ENCODE measurements around the gene ZNF264.

Gene ZNF264

DNA sequence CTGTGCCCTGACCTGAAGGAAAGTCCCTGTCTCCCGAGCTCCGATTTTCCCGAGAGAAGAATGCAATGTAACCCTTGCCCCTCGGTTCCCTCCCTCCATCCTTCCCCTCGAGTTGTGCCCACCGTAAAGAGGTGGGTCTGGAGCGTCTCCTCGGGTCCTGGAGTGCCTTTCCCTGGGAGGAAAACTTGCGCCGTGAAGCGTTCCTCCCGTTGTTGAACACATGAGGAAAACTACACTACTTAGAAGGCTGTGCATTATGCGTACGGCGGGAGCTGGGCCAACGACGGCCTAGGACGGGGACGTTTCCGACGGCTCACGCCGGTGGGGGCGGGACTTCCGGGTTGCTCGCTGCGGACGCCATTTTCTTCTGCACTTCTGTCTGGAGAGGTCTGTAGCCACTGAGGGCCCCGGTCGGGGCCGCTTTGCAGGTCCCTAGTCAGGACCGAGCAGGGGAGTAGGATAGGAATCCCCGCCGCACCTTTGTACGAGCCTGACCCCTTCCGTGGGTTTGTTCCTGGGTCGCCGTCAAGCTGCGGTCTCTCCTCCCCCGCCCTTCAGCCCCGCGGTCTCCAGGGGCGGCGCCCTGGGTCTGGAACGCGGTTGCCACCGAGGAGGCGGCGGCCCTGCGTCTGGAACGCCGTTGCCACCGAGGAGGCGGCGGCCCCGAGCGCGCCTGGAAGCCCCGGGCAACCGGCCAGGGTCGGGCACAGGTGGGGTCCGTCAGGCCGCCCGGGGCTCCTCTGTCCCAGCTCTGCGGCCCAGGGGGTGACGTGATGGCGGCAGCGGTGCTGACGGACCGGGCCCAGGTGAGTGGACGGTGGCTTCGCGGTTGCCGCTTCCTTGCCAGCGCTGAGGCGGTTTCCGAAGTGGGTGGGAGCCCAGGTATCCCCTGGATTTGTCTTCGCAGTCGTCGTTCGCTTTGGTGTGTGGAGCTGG is at the start of gene ZNF264 (continued):
- TF ChIP-seq, protein P1, sequence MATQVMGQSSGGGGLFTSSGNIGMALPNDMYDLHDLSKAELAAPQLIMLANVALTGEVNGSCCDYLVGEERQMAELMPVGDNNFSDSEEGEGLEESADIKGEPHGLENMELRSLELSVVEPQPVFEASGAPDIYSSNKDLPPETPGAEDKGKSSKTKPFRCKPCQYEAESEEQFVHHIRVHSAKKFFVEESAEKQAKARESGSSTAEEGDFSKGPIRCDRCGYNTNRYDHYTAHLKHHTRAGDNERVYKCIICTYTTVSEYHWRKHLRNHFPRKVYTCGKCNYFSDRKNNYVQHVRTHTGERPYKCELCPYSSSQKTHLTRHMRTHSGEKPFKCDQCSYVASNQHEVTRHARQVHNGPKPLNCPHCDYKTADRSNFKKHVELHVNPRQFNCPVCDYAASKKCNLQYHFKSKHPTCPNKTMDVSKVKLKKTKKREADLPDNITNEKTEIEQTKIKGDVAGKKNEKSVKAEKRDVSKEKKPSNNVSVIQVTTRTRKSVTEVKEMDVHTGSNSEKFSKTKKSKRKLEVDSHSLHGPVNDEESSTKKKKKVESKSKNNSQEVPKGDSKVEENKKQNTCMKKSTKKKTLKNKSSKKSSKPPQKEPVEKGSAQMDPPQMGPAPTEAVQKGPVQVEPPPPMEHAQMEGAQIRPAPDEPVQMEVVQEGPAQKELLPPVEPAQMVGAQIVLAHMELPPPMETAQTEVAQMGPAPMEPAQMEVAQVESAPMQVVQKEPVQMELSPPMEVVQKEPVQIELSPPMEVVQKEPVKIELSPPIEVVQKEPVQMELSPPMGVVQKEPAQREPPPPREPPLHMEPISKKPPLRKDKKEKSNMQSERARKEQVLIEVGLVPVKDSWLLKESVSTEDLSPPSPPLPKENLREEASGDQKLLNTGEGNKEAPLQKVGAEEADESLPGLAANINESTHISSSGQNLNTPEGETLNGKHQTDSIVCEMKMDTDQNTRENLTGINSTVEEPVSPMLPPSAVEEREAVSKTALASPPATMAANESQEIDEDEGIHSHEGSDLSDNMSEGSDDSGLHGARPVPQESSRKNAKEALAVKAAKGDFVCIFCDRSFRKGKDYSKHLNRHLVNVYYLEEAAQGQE (tag by site-specific recombination; IDR thresholded peaks at IDR 0.05), result no peak
- no peak for TF ChIP-seq SCRT2 (tag by site-specific recombination; IDR thresholded peaks at IDR 0.05)
- TF ChIP-seq, protein P2, sequence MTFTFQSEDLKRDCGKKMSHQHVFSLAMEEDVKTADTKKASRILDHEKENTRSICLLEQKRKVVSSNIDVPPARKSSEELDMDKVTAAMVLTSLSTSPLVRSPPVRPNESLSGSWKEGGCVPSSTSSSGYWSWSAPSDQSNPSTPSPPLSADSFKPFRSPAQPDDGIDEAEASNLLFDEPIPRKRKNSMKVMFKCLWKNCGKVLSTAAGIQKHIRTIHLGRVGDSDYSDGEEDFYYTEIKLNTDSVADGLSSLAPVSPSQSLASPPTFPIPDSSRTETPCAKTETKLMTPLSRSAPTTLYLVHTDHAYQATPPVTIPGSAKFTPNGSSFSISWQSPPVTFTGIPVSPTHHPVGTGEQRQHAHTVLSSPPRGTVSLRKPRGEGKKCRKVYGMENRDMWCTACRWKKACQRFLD (tag by site-specific recombination; IDR thresholded peaks at IDR 0.05), result no peak
- no peak for TF ChIP-seq ZNF626 (tag by site-specific recombination; IDR thresholded peaks at IDR 0.05)
- no peak for TF ChIP-seq ZNF121 (tag by site-specific recombination; IDR thresholded peaks at IDR 0.05)
- peak; percentile 99 for TF ChIP-seq HOXC10 (CRISPR knock-in tag; IDR thresholded peaks at IDR 0.05)
- TF ChIP-seq ZNF324 (tag by site-specific recombination; IDR thresholded peaks at IDR 0.05), result no peak; the same call in 1 of the 2 replicates
- peak; percentile 45 for TF ChIP-seq KLF8 (tag by site-specific recombination; IDR thresholded peaks at IDR 0.05)
- TF ChIP-seq ZNF843 (tag by site-specific recombination; IDR thresholded peaks at IDR 0.05), result peak; percentile 25; the same call in 1 of the 2 replicates
- no peak; the same call in 1 of the 2 replicates for TF ChIP-seq ZNF530 (tag by site-specific recombination; IDR thresholded peaks at IDR 0.05; ENCODE audit: low read depth)
- TF ChIP-seq, protein P3, sequence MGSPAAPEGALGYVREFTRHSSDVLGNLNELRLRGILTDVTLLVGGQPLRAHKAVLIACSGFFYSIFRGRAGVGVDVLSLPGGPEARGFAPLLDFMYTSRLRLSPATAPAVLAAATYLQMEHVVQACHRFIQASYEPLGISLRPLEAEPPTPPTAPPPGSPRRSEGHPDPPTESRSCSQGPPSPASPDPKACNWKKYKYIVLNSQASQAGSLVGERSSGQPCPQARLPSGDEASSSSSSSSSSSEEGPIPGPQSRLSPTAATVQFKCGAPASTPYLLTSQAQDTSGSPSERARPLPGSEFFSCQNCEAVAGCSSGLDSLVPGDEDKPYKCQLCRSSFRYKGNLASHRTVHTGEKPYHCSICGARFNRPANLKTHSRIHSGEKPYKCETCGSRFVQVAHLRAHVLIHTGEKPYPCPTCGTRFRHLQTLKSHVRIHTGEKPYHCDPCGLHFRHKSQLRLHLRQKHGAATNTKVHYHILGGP (tag by site-specific recombination; IDR thresholded peaks at IDR 0.05), result no peak
- TF ChIP-seq, protein P4, sequence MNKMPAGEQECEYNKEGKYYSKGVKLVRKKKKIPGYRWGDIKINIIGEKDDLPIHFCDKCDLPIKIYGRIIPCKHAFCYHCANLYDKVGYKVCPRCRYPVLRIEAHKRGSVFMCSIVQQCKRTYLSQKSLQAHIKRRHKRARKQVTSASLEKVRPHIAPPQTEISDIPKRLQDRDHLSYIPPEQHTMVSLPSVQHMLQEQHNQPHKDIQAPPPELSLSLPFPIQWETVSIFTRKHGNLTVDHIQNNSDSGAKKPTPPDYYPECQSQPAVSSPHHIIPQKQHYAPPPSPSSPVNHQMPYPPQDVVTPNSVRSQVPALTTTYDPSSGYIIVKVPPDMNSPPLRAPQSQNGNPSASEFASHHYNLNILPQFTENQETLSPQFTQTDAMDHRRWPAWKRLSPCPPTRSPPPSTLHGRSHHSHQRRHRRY (tag by site-specific recombination; IDR thresholded peaks at IDR 0.05), result no peak
- TF ChIP-seq, protein P5, sequence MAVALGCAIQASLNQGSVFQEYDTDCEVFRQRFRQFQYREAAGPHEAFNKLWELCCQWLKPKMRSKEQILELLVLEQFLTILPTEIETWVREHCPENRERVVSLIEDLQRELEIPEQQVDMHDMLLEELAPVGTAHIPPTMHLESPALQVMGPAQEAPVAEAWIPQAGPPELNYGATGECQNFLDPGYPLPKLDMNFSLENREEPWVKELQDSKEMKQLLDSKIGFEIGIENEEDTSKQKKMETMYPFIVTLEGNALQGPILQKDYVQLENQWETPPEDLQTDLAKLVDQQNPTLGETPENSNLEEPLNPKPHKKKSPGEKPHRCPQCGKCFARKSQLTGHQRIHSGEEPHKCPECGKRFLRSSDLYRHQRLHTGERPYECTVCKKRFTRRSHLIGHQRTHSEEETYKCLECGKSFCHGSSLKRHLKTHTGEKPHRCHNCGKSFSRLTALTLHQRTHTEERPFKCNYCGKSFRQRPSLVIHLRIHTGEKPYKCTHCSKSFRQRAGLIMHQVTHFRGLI (tag by site-specific recombination; IDR thresholded peaks at IDR 0.05), result no peak
- no peak for TF ChIP-seq ZBTB21 (tag by site-specific recombination; IDR thresholded peaks at IDR 0.05)
- TF ChIP-seq, protein P6, sequence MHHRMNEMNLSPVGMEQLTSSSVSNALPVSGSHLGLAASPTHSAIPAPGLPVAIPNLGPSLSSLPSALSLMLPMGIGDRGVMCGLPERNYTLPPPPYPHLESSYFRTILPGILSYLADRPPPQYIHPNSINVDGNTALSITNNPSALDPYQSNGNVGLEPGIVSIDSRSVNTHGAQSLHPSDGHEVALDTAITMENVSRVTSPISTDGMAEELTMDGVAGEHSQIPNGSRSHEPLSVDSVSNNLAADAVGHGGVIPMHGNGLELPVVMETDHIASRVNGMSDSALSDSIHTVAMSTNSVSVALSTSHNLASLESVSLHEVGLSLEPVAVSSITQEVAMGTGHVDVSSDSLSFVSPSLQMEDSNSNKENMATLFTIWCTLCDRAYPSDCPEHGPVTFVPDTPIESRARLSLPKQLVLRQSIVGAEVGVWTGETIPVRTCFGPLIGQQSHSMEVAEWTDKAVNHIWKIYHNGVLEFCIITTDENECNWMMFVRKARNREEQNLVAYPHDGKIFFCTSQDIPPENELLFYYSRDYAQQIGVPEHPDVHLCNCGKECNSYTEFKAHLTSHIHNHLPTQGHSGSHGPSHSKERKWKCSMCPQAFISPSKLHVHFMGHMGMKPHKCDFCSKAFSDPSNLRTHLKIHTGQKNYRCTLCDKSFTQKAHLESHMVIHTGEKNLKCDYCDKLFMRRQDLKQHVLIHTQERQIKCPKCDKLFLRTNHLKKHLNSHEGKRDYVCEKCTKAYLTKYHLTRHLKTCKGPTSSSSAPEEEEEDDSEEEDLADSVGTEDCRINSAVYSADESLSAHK (tag by site-specific recombination; IDR thresholded peaks at IDR 0.05), result no peak
- TF ChIP-seq, protein P7, sequence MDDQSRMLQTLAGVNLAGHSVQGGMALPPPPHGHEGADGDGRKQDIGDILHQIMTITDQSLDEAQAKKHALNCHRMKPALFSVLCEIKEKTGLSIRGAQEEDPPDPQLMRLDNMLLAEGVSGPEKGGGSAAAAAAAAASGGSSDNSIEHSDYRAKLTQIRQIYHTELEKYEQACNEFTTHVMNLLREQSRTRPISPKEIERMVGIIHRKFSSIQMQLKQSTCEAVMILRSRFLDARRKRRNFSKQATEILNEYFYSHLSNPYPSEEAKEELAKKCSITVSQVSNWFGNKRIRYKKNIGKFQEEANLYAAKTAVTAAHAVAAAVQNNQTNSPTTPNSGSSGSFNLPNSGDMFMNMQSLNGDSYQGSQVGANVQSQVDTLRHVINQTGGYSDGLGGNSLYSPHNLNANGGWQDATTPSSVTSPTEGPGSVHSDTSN (CRISPR knock-in tag; IDR thresholded peaks at IDR 0.05), result no peak
- no peak for TF ChIP-seq ZNF341 (tag by site-specific recombination; IDR thresholded peaks at IDR 0.05; ENCODE audit: low read depth)
- no peak for TF ChIP-seq ZNF169 (tag by site-specific recombination; IDR thresholded peaks at IDR 0.05)
- TF ChIP-seq ZNF707 (tag by site-specific recombination; IDR thresholded peaks at IDR 0.05), result no peak
- TF ChIP-seq, protein P8, sequence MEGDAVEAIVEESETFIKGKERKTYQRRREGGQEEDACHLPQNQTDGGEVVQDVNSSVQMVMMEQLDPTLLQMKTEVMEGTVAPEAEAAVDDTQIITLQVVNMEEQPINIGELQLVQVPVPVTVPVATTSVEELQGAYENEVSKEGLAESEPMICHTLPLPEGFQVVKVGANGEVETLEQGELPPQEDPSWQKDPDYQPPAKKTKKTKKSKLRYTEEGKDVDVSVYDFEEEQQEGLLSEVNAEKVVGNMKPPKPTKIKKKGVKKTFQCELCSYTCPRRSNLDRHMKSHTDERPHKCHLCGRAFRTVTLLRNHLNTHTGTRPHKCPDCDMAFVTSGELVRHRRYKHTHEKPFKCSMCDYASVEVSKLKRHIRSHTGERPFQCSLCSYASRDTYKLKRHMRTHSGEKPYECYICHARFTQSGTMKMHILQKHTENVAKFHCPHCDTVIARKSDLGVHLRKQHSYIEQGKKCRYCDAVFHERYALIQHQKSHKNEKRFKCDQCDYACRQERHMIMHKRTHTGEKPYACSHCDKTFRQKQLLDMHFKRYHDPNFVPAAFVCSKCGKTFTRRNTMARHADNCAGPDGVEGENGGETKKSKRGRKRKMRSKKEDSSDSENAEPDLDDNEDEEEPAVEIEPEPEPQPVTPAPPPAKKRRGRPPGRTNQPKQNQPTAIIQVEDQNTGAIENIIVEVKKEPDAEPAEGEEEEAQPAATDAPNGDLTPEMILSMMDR (tag by site-specific recombination; IDR thresholded peaks at IDR 0.05), result peak; percentile 52; the same call in 1 of the 2 replicates
- TF ChIP-seq, protein P9, sequence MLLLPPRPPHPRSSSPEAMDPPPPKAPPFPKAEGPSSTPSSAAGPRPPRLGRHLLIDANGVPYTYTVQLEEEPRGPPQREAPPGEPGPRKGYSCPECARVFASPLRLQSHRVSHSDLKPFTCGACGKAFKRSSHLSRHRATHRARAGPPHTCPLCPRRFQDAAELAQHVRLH (tag by site-specific recombination; IDR thresholded peaks at IDR 0.05), result no peak
- TF ChIP-seq ZNF292 (tag by site-specific recombination; IDR thresholded peaks at IDR 0.05; ENCODE audit: borderline replicate concordance, low read depth), result no peak
- TF ChIP-seq ZNF140 (tag by site-specific recombination; IDR thresholded peaks at IDR 0.05), result no peak
- TF ChIP-seq ZBTB20 (tag by site-specific recombination; IDR thresholded peaks at IDR 0.05), result peak; percentile 43; the same call in 1 of the 2 replicates
